Measurements from ENCODE around the gene MRPS34. TPM values are rescaled to one million over a fixed set of nuclear protein-coding genes. Genes with fewer than 3 reads are reported as not detected.

The MRPS34 gene
- total RNA-seq, 2 donors from 2014 or later: 106 to 227 TPM

DNA sequence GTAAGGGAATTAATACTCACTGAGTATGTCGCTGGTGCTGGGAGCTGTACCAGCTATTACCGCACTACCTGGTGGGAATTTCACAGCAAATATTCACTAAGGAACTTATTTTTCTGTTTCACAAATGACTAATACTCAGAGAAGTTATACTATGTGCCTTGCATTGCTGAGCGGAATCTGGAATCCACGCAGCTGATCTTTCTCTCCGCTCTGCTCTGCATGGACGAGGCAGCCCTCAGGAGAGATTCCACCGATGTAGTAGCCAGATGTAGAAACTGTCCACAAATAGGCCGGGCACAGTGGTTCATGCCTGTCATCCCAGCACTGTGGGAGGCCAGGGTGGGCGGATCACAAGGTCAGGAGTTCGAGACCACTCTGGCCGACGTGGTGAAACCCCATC, 18.7 kb downstream of the MRPS34 start:
- Histone ChIP-seq H3K4me1 (peaks cover 5% of the 10 kb centered on the region), H3K4me3 (no peak overlapping the region), H3K36me3 (no peaks in the 10 kb centered on the region), H3K9ac (ENCODE audit: low read depth in 2 of 2, low read length in 2 of 2) (no peak overlapping the region), H3K27me3 (no peaks in the 10 kb centered on the region), H3K27ac (no peak overlapping the region), H3K9me3 (no peaks in the 10 kb centered on the region)
- no peak for DNase-seq
- intact Hi-C loops (cut with DNase I): no loop called here
- TF ChIP-seq, protein P1, sequence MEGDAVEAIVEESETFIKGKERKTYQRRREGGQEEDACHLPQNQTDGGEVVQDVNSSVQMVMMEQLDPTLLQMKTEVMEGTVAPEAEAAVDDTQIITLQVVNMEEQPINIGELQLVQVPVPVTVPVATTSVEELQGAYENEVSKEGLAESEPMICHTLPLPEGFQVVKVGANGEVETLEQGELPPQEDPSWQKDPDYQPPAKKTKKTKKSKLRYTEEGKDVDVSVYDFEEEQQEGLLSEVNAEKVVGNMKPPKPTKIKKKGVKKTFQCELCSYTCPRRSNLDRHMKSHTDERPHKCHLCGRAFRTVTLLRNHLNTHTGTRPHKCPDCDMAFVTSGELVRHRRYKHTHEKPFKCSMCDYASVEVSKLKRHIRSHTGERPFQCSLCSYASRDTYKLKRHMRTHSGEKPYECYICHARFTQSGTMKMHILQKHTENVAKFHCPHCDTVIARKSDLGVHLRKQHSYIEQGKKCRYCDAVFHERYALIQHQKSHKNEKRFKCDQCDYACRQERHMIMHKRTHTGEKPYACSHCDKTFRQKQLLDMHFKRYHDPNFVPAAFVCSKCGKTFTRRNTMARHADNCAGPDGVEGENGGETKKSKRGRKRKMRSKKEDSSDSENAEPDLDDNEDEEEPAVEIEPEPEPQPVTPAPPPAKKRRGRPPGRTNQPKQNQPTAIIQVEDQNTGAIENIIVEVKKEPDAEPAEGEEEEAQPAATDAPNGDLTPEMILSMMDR (IDR thresholded peaks at IDR 0.05): no peak

DNA sequence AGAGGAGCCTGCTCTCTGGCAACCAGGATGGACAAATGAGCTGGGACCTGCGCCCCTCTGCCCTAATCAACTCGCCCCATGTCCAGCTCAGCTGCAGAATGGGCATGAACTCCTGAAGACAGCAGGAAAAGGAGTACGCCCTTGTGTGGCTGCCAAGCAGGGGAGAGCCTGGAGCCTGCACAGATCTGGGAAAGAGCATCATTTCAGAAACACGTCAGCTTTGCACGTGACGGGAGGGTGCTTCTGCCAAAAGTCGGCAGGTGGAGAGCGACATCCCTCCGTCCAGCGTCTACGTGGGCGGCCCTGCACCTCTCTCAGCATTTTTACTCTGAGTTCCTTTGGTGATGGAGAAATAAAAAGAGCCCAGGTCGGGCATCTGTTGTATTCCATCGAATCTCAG, 20.1 kb downstream of the MRPS34 start:
- Histone ChIP-seq H3K9me3 (no peaks in the 10 kb centered on the region), H3K4me1 (no peaks in the 10 kb centered on the region), H3K27ac (no peak overlapping the region), H3K4me3 (no peak overlapping the region), H3K9ac (ENCODE audit: low read depth in 2 of 2, low read length in 2 of 2) (no peak overlapping the region), H3K36me3 (no peaks in the 10 kb centered on the region), H3K27me3 (no peaks in the 10 kb centered on the region)
- intact Hi-C loops (cut with DNase I): no loop called here
- TF ChIP-seq, protein P1 (IDR thresholded peaks at IDR 0.05): no peak
- no peak for DNase-seq

DNA sequence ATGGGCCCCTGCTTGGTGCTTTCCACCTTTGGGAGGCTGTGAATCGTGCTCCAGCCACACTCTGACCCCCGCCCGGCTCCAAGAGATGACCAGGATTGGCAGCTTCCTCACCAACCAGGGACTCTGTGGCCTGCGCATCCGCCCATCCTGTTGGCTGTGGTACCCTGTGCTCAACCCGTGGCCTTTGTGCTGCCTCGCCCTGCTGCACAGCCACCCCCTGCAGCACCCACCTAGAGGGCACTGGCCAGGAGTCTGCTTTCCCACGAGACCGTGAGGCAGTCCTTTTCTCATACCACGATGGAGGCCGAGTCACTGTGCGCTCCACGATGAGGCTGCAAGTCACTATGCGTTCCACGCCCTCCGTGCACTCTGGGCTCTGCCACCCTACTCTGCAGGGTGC, 21.0 kb downstream of the MRPS34 start:
- no peak overlapping the region for H3K27ac ChIP-seq
- no peak overlapping the region for H3K9ac ChIP-seq (ENCODE audit: low read depth in 2 of 2, low read length in 2 of 2)
- TF ChIP-seq, protein P1 (IDR thresholded peaks at IDR 0.05): no peak
- H3K27me3 ChIP-seq: no peaks in the 10 kb centered on the region
- H3K4me3 ChIP-seq: no peak overlapping the region
- no peaks in the 10 kb centered on the region for H3K36me3 ChIP-seq
- H3K9me3 ChIP-seq: no peaks in the 10 kb centered on the region
- H3K4me1 ChIP-seq: no peaks in the 10 kb centered on the region
- intact Hi-C loops (cut with DNase I): no loop called here
- DNase-seq: no peak

DNA sequence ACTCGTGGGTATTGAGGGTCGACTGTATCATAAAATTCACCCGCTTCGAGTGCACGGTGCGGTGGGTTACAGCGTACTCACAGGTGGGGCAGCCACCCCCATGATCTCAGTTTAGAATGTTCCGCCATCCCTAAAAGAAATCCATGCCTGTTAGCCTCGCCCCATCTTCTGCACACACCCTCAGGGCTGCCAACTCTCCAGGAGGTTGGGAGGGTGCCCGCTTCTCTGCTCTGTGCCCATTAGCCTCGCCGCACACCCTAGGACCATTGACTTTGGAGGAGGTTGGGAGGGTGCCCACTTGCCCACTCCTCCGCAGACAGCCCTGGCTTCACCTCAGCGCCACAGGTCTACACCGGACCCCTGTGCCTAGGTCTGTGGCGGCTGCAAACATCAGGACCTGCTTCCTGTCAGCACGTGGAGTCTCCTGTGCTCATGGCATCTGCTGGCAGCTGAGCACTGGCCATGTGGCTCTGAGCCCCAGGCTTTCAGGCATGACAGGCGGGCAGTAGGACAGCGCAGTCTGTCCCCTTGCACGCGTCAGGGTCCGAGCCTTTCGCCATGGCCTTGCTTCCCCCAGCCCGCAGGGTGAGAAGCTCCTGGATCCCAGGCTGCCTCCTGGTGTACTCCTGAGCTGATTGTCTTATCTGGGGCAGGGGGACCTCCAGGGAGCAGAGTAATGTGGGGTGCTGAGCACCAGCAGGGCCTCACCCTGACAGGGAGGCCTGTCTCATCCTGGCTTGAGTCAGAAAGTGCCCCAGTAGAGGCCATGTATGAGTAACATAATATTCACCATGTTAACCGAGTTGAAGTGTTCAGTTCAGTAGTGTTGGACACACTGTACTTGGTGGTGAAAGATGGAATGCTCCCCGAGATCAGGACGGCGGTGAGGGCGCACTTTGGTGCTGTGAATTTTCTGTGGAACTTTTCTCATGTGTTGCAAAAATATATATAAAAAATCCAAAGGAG, 23.5 kb downstream of the MRPS34 start:
- Histone ChIP-seq H3K9me3 (no peaks in the 10 kb centered on the region), H3K9ac (ENCODE audit: low read depth in 2 of 2, low read length in 2 of 2) (no peak overlapping the region), H3K4me3 (no peak overlapping the region), H3K27ac (no peak overlapping the region), H3K27me3 (no peaks in the 10 kb centered on the region), H3K4me1 (no peaks in the 10 kb centered on the region), H3K36me3 (no peaks in the 10 kb centered on the region)
- no peak for DNase-seq
- TF ChIP-seq, protein P1 (IDR thresholded peaks at IDR 0.05): no peak
- intact Hi-C loops (cut with DNase I): no loop called here

DNA sequence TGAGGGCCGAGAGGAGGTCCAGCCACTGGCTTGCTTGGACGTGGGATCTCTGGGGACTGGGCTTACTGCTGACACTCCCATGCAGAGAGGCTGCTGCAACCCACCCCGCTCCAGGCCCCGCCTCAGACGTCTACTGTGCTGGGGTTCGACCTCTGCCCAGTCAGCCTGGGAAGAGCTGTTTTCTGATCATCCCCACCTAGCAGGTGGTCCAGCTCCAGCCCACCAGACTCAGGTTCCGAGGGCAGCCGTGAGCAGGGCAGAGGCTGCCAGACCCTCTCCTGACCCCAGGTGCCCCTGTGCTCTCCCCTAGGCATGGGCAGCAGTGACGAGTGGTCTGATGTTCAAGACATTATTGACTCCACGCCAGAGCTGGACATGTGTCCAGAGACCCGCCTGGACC, 25.0 kb downstream of the MRPS34 start:
- H3K9me3 ChIP-seq: no peaks in the 10 kb centered on the region
- no peak overlapping the region for H3K4me3 ChIP-seq
- TF ChIP-seq, protein P1 (IDR thresholded peaks at IDR 0.05): no peak
- intact Hi-C loops (cut with DNase I): no loop called here
- H3K36me3 ChIP-seq: no peaks in the 10 kb centered on the region
- H3K27ac ChIP-seq: no peak overlapping the region
- no peaks in the 10 kb centered on the region for H3K4me1 ChIP-seq
- H3K9ac ChIP-seq (ENCODE audit: low read depth in 2 of 2, low read length in 2 of 2): no peak overlapping the region
- no peaks in the 10 kb centered on the region for H3K27me3 ChIP-seq
- no peak for DNase-seq

Measured in colonic mucosa (tissue), 4 donors.